Chondrocyte (in vitro differentiated cells): Measurements from ENCODE around the gene SLC39A3. TPM values are rescaled to one million over a fixed set of nuclear protein-coding genes. Genes with fewer than 3 reads are reported as not detected.

Source experiments
- DNase-seq: peaks from one replicate; pipeline ENCODE4 v3.0.0; 2021; ENCODE audit warnings: mixed read lengths, low spot score
- H3K27ac Mint-ChIP-seq: one replicate; pipeline ENCODE4 v1.8.0; 2021; ENCODE audit warnings: mild to moderate bottlenecking, moderate library complexity, mixed read lengths; ENCODE audit not compliant: unreplicated experiment
- H3K27me3 Mint-ChIP-seq: 2 replicates; pipeline ENCODE4 v1.8.0; 2021; ENCODE audit warnings: low read depth, mixed read lengths
- H3K36me3 Mint-ChIP-seq: 2 replicates; pipeline ENCODE4 v1.8.0; 2021; ENCODE audit warnings: low read depth, mixed read lengths
- H3K4me1 Mint-ChIP-seq: 2 replicates; pipeline ENCODE4 v1.8.0; 2021; ENCODE audit warnings: low read depth, mild to moderate bottlenecking, mixed read lengths
- H3K4me3 Mint-ChIP-seq: one replicate; pipeline ENCODE4 v1.8.0; 2021; ENCODE audit warnings: mild to moderate bottlenecking, moderate library complexity, mixed read lengths; ENCODE audit not compliant: unreplicated experiment
- H3K9me3 Mint-ChIP-seq: 2 replicates; pipeline ENCODE4 v1.8.0; 2021; ENCODE audit warnings: low read depth, mixed read lengths
- total RNA-seq: library from RNA; stranded (reverse); gene quantifications from 3 replicates; pipeline ENCODE4 v1.2.1, GENCODE V29; 2021
- TF ChIP-seq, protein P1 (sequence below): fragments of 200-600 bp; sonication (generic); IDR thresholded peaks from 2 replicates; pipeline ENCODE4 v1.5.0; 2021; ENCODE audit warnings: antibody characterized with exemption, mild to moderate bottlenecking, moderate library complexity

SLC39A3 gene
- total RNA-seq, 1 donor from 2014 or later, result 32.7 TPM

- TF ChIP-seq, protein P1, sequence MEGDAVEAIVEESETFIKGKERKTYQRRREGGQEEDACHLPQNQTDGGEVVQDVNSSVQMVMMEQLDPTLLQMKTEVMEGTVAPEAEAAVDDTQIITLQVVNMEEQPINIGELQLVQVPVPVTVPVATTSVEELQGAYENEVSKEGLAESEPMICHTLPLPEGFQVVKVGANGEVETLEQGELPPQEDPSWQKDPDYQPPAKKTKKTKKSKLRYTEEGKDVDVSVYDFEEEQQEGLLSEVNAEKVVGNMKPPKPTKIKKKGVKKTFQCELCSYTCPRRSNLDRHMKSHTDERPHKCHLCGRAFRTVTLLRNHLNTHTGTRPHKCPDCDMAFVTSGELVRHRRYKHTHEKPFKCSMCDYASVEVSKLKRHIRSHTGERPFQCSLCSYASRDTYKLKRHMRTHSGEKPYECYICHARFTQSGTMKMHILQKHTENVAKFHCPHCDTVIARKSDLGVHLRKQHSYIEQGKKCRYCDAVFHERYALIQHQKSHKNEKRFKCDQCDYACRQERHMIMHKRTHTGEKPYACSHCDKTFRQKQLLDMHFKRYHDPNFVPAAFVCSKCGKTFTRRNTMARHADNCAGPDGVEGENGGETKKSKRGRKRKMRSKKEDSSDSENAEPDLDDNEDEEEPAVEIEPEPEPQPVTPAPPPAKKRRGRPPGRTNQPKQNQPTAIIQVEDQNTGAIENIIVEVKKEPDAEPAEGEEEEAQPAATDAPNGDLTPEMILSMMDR, result no peak
- Mint-ChIP-seq H3K27me3 (no peaks in the 10 kb centered on the region), H3K4me3 (no peak overlapping the region), H3K36me3 (peaks cover 1% of the 10 kb centered on the region), H3K9me3 (no peaks in the 10 kb centered on the region), H3K4me1 (peaks cover 15% of the 10 kb centered on the region), H3K27ac (peak overlapping the region; percentile 17)
- DNase-seq, result no peak
Measured at GRCh38 chr19:2771786-2772674, 32.2 kb upstream of the SLC39A3 start.

DNA sequence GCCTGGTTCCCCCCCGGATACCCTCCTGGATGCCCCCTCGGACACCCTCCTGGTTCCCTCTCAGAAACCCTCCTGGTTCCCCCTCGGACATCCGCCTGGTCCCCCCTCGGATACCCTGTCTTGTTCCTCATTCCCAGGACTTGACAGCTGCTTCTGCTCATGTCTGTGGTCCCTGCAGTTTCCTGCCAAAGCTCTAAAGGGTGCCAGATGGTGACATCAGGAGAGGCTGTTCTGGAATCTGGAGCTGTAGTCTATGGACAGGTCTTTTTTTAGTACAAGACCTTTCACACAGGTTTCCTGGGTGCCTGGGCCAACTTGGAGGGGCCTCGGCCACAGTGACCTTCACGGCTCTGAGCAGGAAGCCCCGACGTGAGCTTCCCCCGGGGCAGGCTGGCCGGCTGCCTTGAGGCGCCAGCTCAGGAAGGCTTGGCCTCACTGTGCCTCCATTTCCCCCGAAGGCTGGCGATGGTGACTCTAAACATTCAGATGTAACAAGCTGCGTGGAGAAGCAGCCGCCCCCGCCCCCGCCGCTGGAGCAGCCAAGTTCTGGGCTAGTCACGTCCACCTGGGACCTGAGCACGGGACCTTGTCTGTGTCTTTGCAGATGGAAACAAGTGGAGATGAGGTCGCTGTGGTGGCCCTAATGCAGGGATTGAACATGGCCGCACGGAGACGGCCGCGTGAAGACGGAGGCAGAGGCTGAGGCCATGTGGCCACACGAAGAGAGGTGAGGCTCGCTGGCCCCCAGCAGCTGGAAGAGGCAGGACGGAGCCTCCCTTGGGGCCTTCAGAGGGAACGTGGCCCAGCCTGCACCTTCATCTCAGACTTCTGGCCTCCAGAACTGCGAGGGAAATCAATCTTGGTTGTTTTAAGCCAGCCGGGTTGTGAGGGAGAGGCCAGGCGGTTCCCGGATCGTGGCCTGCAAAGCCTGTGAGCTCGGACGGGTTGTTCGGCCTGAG lies 30.5 kb upstream of the SLC39A3 start:
- Mint-ChIP-seq H3K27me3 (no peaks in the 10 kb centered on the region), H3K4me1 (peaks cover 7% of the 10 kb centered on the region), H3K9me3 (no peaks in the 10 kb centered on the region), H3K4me3 (no peak overlapping the region), H3K27ac (no peak overlapping the region), H3K36me3 (peaks cover 3% of the 10 kb centered on the region)
- no peak for DNase-seq
- TF ChIP-seq, protein P1, result no peak

DNA sequence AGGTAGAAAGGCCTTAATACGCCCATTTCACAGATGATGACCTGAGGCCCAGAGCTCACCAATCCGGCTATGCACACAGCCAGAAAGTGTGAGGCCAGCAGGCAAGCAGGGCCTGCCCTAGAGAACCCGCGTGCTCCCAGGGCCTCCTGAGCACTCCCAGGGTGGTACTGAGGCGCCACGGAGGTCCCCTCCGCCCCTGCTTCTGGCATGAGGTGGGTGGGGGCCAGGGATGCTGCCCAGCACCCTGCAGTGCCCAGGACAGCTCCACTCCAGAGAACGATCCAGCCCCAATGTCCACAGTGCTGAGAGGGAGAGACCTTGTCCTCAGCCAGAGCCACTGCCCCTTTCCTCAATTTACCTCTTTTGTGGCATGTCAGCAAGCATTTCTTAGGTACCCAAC lies 29.4 kb upstream of the SLC39A3 start:
- H3K27ac Mint-ChIP-seq, result no peak overlapping the region
- H3K4me1 Mint-ChIP-seq, result peaks cover 2% of the 10 kb centered on the region
- TF ChIP-seq, protein P1, result no peak
- H3K9me3 Mint-ChIP-seq, result no peaks in the 10 kb centered on the region
- no peak overlapping the region for H3K4me3 Mint-ChIP-seq
- H3K36me3 Mint-ChIP-seq, result peaks cover 2% of the 10 kb centered on the region
- no peaks in the 10 kb centered on the region for H3K27me3 Mint-ChIP-seq
- DNase-seq, result no peak

DNA sequence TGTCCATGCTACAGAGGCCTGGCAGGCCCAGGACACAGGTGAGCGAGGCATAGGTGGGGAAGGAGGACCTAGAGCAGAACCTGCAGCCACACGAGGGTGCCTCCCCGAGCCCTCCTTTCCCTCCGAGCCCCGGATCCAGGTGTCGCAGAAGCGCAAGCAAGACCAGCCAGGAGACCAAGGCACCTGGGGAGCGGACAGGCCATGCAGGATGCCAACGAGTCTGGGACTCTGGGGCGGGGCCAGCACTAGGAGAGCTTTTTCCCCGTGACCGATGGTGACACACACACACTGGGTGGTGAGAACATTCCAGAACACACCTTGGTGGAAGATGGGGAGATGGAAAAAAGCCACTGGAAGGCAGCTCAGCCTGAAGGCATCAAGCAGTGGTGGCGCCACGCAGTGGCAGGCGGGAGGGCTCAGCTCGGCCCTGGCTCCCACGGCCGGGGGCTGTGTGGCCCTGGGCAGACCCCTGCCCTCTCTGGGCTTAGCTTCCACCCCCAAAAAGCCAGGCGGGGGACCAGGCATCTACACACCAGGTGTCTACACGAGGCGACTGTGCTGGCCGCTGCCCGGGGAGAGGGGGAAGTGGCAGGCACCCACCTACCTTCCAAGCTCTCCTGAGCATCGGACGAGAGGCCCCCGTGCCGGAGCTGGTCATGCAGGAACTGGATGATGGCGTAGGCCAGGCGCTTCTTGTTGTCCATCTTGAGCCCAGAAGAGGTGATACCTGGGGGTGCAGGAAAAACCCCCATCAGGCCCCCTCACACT lies 28.7 kb upstream of the SLC39A3 start:
- no peak overlapping the region for H3K27ac Mint-ChIP-seq
- H3K36me3 Mint-ChIP-seq, result peaks cover 2% of the 10 kb centered on the region
- H3K9me3 Mint-ChIP-seq, result no peaks in the 10 kb centered on the region
- H3K27me3 Mint-ChIP-seq, result no peaks in the 10 kb centered on the region
- peaks cover 2% of the 10 kb centered on the region for H3K4me1 Mint-ChIP-seq
- DNase-seq, result no peak
- TF ChIP-seq, protein P1, result no peak
- no peak overlapping the region for H3K4me3 Mint-ChIP-seq
